Measurements from ENCODE around the gene VWA7.

Gene VWA7

DNA sequence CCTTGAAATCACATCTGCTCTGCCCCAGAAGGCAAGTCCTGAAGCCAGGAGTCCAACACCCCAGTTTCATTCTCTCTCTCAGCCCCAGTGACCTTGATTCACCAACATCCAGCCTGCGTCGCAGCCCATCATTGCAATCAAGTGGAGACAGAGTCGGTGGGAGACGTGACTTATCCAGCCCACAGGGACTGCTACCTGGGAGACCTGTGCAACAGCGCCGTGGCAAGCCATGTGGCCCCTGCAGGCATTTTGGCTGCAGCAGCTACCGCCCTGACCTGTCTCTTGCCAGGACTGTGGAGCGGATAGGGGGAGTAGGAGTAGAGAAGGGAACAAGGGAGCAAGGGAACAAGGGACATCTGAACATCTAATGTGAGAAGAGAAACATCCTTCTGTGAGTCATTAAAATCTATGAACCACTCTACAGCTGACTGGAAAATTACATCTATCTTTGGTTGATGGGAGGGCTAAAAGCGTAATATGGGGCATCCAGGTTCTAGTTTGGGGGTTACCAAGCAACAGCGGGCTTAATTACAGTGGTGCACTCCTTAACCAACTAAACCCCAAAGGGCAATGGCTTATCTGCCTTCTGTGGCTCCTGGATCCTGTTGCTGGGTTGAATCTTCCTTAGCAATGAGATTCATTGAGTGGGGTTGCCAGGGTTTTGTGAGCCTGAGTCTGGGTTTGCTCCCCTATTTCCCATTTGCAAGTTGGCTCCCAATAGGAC, 59.5 kb downstream of the VWA7 start:
- no peak for DNase-seq
- no peak for TF ChIP-seq GATA1 (IDR thresholded peaks at IDR 0.05; ENCODE audit: low read depth, low read length)
- no peak for TF ChIP-seq POLR2A (IDR thresholded peaks at IDR 0.05; ENCODE audit: low read length)

Measured in erythroblast (primary cell).